HL-60 (cell line): ENCODE data around the gene CCL27.

Experiments used
- GABPA ChIP-seq: IDR thresholded peaks from 2 replicates; pipeline ENCODE4 v1.6.1; 2012; ENCODE audit warnings: low read depth
- POLR2AphosphoS5 ChIP-seq: IDR thresholded peaks from 2 replicates; pipeline ENCODE4 v1.6.1; 2012; ENCODE audit warnings: low read depth
- SPI1 ChIP-seq: IDR thresholded peaks from 2 replicates; pipeline ENCODE4 v1.6.1; 2012; ENCODE audit warnings: low read depth, mild to moderate bottlenecking, borderline replicate concordance
- TF ChIP-seq, protein P1 (sequence below): IDR thresholded peaks from one replicate; pipeline ENCODE4 v1.5.1; 2011; ENCODE audit warnings: low read length, control low read depth, inconsistent platforms; ENCODE audit not compliant: insufficient read depth
- TF ChIP-seq, protein P2 (sequence below): IDR thresholded peaks from 2 replicates; pipeline ENCODE4 v1.6.1; 2012; ENCODE audit warnings: low read depth; ENCODE audit not compliant: insufficient replicate concordance

DNA sequence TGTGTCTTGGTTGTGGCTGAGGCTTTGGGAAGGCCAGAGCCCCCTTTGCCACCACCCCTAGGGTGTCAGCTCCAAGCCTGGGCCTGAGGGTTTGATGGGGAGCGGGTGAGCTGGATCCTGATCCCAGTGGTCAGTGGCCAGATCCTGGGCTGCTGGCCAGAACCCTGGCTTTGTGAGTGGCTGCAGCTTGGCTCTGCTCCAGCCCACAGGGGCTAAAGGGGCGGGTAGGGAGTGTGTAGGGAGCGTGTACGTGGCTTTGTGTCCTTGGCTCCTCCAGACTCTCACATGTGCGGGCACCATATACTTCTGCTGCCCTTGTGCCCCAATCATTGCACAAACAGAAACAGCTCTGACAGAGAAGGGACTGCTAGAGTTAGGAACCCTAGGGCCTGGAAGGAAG lies 11.6 kb downstream of the CCL27 start:
- TF ChIP-seq, protein P1, sequence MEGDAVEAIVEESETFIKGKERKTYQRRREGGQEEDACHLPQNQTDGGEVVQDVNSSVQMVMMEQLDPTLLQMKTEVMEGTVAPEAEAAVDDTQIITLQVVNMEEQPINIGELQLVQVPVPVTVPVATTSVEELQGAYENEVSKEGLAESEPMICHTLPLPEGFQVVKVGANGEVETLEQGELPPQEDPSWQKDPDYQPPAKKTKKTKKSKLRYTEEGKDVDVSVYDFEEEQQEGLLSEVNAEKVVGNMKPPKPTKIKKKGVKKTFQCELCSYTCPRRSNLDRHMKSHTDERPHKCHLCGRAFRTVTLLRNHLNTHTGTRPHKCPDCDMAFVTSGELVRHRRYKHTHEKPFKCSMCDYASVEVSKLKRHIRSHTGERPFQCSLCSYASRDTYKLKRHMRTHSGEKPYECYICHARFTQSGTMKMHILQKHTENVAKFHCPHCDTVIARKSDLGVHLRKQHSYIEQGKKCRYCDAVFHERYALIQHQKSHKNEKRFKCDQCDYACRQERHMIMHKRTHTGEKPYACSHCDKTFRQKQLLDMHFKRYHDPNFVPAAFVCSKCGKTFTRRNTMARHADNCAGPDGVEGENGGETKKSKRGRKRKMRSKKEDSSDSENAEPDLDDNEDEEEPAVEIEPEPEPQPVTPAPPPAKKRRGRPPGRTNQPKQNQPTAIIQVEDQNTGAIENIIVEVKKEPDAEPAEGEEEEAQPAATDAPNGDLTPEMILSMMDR, result no peak
- TF ChIP-seq POLR2AphosphoS5, result no peak
- TF ChIP-seq, protein P2, sequence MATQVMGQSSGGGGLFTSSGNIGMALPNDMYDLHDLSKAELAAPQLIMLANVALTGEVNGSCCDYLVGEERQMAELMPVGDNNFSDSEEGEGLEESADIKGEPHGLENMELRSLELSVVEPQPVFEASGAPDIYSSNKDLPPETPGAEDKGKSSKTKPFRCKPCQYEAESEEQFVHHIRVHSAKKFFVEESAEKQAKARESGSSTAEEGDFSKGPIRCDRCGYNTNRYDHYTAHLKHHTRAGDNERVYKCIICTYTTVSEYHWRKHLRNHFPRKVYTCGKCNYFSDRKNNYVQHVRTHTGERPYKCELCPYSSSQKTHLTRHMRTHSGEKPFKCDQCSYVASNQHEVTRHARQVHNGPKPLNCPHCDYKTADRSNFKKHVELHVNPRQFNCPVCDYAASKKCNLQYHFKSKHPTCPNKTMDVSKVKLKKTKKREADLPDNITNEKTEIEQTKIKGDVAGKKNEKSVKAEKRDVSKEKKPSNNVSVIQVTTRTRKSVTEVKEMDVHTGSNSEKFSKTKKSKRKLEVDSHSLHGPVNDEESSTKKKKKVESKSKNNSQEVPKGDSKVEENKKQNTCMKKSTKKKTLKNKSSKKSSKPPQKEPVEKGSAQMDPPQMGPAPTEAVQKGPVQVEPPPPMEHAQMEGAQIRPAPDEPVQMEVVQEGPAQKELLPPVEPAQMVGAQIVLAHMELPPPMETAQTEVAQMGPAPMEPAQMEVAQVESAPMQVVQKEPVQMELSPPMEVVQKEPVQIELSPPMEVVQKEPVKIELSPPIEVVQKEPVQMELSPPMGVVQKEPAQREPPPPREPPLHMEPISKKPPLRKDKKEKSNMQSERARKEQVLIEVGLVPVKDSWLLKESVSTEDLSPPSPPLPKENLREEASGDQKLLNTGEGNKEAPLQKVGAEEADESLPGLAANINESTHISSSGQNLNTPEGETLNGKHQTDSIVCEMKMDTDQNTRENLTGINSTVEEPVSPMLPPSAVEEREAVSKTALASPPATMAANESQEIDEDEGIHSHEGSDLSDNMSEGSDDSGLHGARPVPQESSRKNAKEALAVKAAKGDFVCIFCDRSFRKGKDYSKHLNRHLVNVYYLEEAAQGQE, result no peak
- TF ChIP-seq GABPA, result no peak
- TF ChIP-seq SPI1, result no peak
